Stimulated activated CD4-positive, alpha-beta T cell treated with anti-CD3 and anti-CD28 coated beads, Interleukin-1b, Interleukin-23, amount 100 ng/mL, for 48 hours (primary cell): Measurements from ENCODE around the gene GIT2.
"Not testable (repeated sequence)": the region's sequence is repeated elsewhere in the genome, so short reads cannot be mapped to it uniquely, and the experiment has no call there.

ENCODE experiments used
- DNase-seq: peaks from one replicate; pipeline ENCODE4 v3.0.0-alpha.2; 2020

The GIT2 gene

DNA sequence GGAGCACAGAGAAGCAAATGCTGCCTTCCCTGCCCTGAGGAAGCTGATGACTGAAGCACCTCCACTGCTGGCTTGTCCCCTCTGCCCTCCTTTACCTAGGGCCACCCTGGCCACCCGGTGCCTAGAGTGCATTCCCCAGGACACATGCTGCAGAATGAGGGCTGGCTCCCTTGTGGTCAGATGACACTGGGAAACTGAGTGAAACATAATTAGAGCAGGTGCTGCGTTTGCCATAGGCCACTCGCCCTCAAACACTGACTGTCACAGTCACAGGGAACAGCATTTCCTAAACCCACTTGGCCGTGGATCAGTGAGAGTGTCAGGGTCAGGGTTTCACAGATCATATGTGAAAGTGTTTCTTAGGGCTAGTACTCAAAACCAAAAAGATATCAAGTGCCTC lies 80.1 kb downstream of the GIT2 start:
- DNase-seq = no peak

DNA sequence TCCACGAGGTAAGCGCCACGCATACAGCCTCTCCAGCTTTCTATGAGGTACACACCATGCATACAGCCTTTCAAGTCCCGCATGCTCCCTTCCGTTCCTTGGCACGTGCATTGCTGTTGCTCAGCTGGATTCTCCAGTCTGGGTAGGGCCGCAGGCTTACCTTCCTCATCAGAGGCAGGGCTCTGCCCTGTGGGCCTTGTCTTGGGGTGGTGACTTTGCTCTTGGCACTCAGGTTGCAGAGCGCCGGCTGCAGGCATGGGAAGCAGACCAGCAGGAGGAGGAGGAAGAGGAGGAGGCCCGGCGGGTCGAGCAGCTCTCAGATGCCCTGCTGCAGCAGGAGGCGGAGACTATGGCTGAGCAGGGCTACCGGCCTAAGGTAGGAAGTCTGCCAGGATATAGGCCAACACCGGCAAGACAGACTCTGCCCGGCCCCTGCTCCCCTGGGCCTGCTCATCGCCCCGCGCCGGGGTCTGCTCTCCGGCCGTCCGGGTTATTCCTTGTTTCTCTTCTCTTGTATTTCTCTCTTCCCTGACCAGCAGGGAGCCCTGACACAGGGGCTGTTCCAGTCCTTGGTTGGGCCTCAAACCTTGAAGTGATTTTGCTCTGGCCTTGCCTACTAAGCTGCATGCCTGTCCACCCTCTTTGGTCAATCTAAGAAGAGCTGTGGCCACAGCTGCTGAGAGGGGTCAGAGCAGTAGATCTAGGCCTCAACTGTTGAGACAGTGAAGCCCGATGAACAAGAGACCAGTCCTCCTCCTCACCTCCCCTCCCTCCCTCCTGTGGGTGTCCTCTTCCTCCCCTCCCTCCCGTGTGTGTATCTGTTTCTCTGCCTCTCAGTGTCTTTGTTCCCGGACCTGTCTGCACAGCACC lies 80.8 kb downstream of the GIT2 start:
- no peak for DNase-seq

DNA sequence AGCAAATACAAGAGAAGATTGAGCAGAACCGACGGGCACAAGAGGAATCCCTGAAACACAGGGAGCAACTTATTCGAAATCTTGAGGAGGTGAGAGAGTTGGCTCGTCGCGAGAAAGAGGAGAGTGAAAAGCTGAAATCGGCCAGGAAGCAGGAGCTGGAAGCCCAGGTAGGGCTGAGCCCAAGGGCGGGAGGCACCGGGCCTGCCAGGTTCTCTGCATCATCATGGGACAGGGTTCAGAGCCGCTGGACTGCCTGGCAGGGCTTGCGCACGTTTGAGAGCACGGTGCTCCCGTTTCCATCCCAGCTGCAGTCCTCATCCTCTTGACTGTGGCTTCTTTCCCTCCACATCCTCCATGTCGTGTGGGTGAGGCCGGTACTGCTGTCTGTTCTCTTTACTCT lies 81.7 kb downstream of the GIT2 start:
- no peak for DNase-seq

DNA sequence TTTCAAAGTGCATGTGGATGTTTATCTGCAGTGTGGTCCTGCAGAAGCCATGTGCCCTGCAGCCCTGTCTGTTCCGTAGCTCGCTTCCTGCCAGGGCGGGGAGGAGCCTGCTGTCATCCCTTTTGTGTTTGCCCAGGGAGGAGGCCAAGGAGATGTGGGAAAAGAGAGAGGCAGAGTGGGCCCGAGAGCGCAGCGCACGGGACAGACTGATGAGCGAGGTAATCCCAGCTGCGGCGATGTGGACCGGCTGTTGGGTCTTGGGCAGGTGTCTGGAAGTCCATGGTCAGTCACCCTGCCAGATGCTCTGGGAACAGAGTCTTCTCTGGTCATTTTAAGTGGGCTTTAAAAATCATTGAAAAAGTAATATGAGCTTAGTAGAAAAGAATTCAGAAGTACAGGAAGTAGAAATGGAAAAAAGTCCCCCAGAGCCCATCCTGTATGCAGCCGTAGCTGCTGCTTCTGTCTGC lies 83.3 kb downstream of the GIT2 start:
- DNase-seq = no peak

DNA sequence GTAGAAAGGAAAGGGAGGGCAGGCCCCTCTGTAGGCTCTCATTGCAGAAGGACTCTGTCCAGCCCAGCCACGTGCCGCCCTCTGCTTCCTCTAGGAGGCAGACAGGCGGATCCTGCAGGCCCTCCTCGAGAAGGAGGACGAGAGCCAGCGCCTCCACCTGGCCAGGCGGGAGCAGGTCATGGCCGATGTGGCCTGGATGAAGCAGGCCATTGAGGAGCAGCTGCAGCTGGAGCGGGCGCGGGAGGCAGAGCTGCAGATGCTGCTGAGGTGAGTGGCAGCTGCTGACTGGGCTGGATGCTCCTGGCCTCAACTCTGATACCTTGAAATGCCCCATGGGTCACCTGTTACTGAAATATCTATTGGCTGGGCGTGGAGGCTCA lies 85.2 kb downstream of the GIT2 start:
- peak; percentile 46 for DNase-seq

DNA sequence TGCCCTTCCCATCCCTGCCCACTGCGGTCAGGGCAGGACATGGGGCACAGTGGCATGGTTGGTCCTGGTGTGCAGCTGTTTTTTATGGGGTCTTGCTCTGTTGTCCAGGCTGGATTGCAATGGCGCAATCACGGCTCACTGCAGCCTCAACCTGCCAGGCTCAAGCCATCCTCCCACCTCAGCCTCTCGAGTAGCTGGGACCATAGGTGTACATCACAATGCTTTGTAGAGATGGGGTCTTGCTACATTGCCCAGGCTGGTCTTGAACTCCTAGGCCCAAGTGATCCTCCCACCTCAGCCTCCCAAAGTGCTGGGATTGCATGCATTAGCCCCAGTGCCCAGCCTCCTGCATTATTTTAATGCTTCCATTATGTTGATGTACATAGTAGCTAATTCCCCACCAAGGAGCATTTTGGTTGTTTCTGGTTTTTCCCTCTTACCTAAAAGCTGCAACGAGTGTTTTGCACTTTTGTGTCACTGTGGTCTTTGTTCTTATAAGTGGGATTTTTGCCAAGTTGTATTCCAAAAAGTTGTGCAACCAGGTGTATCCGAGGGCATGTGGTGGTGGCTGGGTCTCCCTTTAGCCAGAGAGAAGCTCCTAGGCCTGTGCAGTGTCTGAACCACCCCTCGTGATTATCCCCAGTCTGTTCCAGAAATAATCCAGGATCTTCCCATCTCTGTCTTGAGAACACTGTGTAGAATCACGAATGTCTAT lies 85.8 kb downstream of the GIT2 start:
- DNase-seq = no peak

DNA sequence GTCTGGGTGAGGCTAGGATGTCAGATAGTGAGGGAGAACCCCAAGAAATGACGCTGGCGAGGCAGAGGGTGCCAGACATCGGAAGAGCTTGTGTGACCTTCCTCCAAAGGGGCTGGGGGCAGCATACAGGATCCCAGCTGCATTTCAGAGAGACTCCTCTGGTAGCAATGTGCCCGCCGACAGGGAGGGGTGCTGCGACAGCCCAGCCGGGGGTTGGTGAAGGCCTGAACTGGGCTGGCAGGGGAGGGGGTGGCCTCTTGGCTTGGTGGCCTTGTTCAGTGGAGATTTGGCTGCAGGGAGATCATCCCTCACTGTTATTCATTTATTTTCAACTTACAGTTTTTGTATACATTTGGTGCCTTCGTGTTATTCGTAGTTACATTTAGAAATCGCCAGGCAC lies 90.9 kb downstream of the GIT2 start:
- no peak for DNase-seq

DNA sequence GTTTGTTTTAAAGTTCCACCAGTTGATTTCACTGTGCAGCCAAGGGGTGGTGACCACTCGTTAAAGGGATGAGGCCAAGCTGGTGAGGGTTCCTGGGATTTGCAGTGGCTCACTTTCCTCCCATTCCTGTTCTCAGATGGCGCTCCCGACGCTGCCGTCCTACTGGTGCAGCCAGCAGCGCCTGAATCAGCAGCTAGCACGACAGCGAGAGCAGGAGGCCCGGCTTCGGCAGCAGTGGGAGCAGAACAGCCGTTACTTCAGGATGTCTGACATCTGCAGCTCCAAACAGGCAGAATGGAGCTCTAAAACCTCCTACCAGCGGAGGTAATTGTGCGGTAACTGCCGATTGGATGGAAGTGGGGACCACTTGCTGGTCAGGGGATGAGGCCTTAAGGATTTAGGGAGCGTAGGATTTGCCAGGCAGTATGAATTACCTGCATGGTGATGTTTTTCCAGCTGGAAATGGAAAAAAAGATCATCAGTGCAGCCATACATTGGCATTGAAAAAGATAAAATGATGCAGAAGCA lies 93.2 kb downstream of the GIT2 start:
- DNase-seq = no peak

DNA sequence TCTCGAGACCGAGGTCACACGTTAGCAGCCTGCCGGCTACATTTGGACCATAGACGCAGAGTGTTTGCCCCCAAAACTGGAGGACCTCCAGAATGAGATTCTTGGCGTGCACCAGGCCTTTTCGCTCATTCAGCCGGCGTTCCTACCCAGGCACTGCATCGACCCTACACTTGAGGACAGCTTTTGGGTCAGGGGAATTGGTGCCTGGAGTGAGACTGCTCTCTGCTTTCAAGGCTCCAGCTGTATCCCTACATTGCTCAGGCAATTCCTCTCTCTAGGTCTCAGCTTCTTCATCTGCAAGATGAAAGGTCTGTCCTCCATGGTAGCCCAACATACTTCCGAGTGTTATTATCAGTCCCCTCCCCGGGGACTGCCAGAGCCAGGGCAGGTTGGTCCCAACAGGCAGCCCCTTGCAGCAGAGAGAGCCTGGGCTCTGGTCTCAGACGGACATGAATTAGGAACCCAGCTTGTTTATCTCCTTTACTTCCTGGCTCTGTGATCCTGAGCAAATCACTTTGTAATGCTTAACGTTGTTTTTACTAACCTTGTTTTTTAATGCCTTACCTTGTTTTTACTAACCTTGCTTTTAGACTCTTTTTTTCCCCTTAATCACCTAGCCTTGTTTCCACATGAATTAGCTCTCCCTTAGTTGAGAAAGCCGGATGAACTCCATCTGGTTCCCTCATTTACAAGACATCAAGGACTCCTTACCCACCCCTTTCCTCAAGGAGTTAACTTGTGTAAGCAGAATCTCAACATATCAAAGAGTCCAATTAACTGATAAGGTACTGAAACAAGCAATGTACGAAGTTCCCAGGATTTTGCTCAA lies 95.2 kb downstream of the GIT2 start:
- no peak for DNase-seq

DNA sequence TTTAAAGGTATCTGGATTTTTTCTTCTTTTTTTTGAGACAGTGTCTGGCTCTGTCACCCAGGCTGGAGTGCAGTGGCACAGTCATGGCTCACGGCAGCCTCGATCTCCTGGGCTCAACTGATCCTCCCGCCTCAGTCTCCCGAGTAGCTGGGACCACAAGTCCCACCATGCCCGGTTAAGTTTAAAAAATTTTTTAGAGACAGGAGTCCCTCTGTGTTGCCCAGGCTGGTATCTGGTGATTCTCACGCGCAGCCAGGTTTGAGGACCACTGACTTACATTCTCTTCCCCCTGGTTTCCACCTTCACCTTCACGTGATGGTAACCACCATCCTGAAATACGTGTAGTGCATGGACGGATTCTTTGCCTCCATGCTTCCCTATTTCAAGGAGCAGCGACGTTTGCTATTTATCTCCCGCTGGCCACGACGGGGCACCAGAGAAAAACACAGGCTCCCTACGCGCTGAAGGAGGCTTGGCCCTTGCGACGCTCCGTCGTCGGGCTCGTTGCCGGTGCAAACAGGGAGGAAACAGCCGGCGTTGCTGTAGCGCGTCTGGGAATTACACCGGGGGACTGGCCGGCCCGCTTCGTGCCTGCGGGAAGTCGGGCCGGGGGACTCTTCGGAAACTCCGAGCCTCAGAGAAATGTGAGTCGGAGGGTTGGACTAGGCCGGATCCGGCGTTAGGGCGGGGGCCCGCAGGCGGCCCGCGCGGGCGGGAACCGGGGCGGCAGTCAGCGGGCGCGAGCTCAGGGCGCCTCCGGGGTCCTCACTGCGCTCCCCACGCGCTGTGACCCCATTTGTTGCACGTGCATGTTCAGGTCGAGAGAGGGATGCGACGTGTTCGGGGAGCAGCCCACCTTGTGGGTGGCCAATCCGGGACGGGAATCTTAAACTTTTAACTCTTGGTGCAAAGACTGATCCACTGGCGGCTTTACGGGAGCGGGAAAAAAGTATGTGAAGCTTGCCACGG lies 96.1 kb downstream of the GIT2 start, which contains the start of gene TCHP:
TSS of gene TCHP (plus strand) at position 492 of the 969 bp plus-strand sequence. CDS start 2,753 bp downstream, outside the sequence.
- peak; percentile 78 for DNase-seq

DNA sequence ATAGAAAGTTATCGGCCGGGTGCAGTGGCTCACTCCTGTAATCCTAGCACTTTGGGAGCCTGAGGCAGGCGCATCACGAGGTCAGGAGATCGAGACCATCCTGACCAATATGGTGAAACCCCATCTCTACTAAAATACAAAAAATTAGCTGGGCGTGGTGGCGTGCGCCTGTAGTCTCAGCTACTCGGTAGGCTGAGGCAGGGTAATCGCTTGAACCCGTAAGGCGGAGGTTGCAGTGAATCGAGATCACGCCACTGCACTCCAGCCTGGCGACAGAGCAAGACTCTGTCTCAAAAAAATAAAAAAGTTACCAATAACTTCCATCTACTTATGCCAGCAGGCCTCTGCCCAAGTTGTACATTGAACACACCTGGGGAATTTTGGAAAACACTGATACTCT lies 96.8 kb downstream of the GIT2 start:
- not testable (repeated sequence) for DNase-seq

DNA sequence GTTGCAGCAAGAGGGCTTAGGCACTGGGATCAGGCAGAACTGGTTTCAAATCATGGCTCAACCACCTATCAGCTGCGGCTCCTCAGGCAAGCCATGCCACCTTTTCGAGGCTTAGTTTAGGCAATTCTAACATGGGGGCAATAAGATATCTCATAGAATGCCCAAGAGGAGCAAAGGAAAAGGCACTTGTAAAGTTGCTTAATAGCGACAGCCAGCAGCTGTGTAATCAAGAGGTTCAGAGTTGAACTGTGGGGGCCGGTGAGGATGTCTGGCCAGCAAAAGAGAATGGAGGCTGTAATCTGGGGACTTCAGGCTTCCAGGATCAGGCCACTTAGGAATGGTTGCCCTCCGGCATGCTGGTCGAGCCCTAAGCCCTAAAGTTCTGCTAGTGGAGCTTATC lies 99.1 kb downstream of the GIT2 start:
- no peak for DNase-seq

DNA sequence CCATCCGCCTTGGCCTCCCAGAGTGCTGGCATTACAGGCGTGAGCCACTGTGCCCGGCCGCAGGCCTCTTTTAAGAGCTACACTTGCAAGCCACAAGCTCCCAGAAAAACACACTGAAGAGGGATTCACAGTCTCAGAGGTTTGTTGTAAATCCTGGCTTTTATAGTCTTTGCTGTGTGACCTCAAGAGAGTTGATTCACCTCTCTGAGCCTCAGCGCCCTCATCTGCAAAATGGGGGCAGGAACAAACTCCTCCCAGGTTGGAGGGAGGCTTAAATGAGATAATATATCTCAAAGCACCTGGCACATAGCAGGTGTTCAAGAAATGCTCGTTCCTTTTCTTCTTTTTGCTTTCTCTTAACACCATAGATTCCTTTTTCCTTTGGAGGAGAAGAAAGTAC lies 100.0 kb downstream of the GIT2 start:
- no peak for DNase-seq

DNA sequence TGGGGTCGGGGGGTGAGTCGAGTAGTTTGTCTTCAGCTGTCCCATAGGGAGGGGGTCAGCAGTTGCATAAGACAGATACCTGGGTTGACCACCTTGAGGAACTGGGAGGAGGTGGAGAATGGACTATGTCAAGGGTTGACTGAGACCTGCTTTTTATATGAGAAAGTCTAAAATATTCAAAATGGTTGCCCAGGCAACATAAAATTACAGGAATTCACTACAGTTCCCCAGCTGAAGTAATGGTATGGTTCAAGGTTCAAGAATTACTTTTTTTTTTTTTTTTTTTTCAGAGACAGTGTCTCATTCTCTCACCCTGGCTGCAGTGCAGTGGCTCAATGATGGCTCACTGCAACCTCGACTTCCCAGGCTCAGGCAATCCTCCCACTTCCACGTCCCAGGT lies 101.2 kb downstream of the GIT2 start:
- no peak for DNase-seq

DNA sequence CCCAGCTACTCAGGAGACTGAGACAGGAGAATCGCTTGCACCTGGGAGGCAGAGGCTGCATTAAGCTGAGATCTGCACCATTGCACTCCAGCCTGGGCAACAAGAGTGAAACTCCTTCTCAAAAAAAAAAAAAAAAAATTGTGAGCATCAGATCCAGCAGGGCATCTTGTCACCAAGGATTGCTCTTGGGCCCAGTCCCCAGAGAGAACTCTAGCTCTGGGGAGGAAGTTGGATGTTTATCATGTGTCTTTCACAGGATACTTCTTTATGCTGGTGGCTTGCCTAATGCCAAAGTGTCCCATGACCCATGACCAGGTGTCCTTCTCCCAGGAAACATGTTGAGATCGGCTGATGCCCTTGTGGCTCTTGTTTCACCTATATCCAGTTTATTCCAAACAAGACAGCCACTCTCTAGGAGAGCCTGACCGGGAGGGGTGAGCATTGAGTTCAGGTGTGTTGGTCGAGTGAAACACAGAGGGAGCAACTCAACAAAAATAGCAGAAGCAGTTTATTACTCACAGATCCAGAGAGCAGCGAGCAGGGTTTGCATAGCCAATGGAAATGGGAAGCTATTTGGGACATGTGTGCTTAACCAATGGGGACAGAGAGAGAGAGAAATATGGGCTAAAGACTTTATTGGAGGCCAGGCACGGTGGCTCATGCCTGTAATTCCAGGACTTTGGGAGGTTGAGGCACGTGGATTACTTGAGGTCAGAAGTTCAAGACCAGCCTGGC lies 102.7 kb downstream of the GIT2 start:
- DNase-seq = no peak

DNA sequence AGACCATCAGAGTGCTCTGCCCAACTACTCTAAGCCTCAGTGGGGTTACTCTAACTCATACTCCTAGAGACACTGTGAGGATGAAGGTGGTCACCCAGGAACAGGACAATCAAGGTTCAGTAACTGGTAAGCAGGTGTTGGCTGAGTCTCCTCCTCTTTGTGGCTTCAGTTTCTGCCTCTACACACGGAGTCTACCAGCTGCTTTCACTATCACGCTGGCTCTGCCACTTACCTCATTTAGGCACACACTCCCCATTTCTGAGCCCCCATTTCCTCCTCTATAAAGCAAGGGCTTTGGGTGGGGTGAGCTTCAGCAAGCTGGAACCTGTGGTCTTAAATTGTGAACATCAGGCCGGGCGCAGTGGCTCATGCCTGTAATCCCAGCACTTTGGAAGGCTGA lies 103.4 kb downstream of the GIT2 start:
- no peak for DNase-seq

DNA sequence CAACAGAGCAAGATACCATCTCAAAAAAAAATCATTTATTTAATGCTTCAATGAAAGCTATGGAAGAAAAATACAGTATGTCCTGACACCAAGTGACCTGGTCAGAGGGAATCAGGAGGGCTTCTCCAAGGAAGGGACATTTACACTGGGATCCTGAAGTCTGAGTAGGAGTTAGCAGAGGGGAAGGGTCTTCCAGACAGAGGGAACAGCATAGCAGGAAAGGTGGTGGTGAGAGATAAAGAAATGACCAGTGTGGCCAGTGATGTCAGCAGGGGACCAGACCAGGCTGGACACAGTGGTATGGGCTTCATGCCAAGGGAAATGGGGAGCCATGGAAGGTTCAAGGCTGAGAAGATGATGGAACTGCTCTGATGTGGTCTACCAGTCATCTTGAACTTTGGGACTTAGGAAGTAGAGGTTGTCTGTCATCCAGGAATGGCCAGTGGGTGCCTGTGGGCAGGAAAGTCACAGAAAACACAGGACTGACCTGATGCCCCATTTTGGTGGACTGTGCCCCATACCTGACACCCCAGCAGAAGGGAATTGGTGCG lies 103.9 kb downstream of the GIT2 start:
- DNase-seq = no peak

DNA sequence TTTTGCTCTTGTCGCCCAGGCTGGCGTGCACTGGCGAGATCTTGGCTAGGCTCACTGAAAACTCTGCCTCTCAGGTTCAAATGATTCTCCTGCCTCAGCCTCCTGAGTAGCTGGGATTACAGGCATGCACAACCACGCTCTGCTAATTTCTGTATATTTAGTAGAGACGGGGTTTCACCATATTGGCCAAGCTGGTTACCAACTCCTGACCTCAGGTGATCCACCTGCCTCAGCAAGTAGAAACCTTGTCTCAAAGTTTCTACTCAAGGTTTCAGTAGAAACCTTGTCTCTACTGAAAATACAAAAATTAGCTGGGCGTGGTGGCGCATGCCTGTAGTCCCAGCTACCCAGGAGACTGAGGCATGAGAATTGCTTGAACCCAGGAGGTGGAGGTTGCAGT lies 104.4 kb downstream of the GIT2 start:
- DNase-seq = not testable (repeated sequence)

DNA sequence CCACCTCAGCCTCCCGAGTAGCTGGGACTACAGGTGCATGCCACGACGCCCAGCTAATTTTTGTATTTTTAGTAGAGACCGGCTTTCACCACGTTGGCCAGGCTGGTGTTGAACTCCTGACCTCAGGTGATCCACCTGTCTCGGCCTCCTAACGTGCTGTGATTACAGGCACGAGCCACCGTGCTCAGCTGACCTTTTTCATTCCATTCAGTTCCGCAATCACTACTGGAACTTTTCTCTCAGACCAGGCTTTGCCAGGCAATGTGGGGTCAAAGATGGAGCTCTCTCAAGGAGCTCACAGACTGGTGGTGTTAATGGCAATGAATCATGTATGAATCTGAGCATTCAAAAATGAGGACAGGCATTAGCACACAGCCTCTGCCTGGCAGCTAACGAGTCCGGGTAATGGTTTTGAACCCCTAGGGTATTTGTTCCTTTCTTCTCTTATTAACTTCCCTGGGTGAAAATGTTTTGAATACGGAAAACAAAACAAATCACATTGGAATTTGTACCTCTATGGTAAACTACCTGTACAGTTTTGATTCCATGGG lies 105.5 kb downstream of the GIT2 start:
- DNase-seq = no peak
